NCI-H2029 treated with DMSO at 0.1 percent for 48 hours (cell line): ENCODE measurements around the gene MFNG.
"Not testable (repeated sequence)": the region's sequence is repeated elsewhere in the genome, so short reads cannot be mapped to it uniquely, and the experiment has no call there.

Source experiments
- DNase-seq: peaks from one replicate; lab custom pipeline; 2025; lab: John Stamatoyannopoulos, UW

Gene MFNG

GRCh38 chr22:37486224-37486845 lies at the start of gene MFNG:
MFNG (minus strand) TSS chr22:37486384; CDS start chr22:37486177, 207 bp downstream.
- DNase-seq, result no peak

- DNase-seq, result no peak
Observed at GRCh38 chr22:37535159-37535558, 49.0 kb upstream of the MFNG start.

GRCh38 chr22:37534445-37534844 lies 48.3 kb upstream of the MFNG start:
- no peak for DNase-seq

GRCh38 chr22:37533995-37534394 lies 47.8 kb upstream of the MFNG start:
- peak; percentile 11 for DNase-seq

- peak; percentile 52 for DNase-seq
Observed at GRCh38 chr22:37529652-37530345, 43.6 kb upstream of the MFNG start.

GRCh38 chr22:37527952-37528351 lies 41.8 kb upstream of the MFNG start:
- not testable (repeated sequence) for DNase-seq

GRCh38 chr22:37527081-37527752 lies 41.0 kb upstream of the MFNG start:
- DNase-seq, result not testable (repeated sequence)

GRCh38 chr22:37526376-37526775 lies 40.2 kb upstream of the MFNG start:
- no peak for DNase-seq

- DNase-seq, result no peak
Observed at GRCh38 chr22:37525746-37526350, 39.7 kb upstream of the MFNG start.

GRCh38 chr22:37525073-37525745 lies 39.0 kb upstream of the MFNG start:
- no peak for DNase-seq

- no peak for DNase-seq
Observed at GRCh38 chr22:37522482-37522881, 36.3 kb upstream of the MFNG start.

- no peak for DNase-seq
Observed at GRCh38 chr22:37521236-37521739, 35.1 kb upstream of the MFNG start.

- DNase-seq, result no peak
Observed at GRCh38 chr22:37520776-37521191, 34.6 kb upstream of the MFNG start.

GRCh38 chr22:37519268-37520195 lies 33.3 kb upstream of the MFNG start, which contains the start of gene CARD10:
CARD10 (minus strand) TSS chr22:37519415; CDS start chr22:37519200, 215 bp downstream.
- DNase-seq, result no peak

GRCh38 chr22:37518509-37519267 lies 32.5 kb upstream of the MFNG start:
- no peak for DNase-seq

GRCh38 chr22:37517826-37518450 lies 31.8 kb upstream of the MFNG start:
- DNase-seq, result no peak

- DNase-seq, result no peak
Observed at GRCh38 chr22:37516456-37516855, 30.3 kb upstream of the MFNG start.

- no peak for DNase-seq
Observed at GRCh38 chr22:37515901-37516300, 29.7 kb upstream of the MFNG start.

- no peak for DNase-seq
Observed at GRCh38 chr22:37514526-37515051, 28.4 kb upstream of the MFNG start.
